ENCODE measurements around the gene RUFY4. TPM values are rescaled to one million over a fixed set of nuclear protein-coding genes. Genes with fewer than 3 reads are reported as not detected.

Gene RUFY4
- total RNA-seq, 2 donors from 2014 or later, result not detected

- Histone ChIP-seq H3K9me3 (no peaks in the 10 kb centered on the region), H3K4me3 (no peak overlapping the region), H3K27me3 (no peaks in the 10 kb centered on the region), H3K4me1 (no peaks in the 10 kb centered on the region), H3K36me3 (replicated peaks in 1 of 2; ENCODE audit: insufficient read depth in 1 of 2, low read depth in 2 of 2) (no peaks in the 10 kb centered on the region), H3K27ac (no peak overlapping the region)
- no peak for TF ChIP-seq CTCF (IDR thresholded peaks at IDR 0.05)
- no peak for TF ChIP-seq POLR2A (IDR thresholded peaks at IDR 0.05)
- intact Hi-C loops (cut with DNase I), result no loop called here
- ATAC-seq (no peak), DNase-seq (no peak)
- WGBS, 2 donors, result 86 to 87% methylated on average over 7 of the region's 7 CpGs
These were observed 12.6 kb downstream of the RUFY4 start for GRCh38 chr2:218081695-218082094.

- no peak for TF ChIP-seq POLR2A (IDR thresholded peaks at IDR 0.05)
- TF ChIP-seq CTCF (IDR thresholded peaks at IDR 0.05), result no peak
- Histone ChIP-seq H3K4me1 (no peaks in the 10 kb centered on the region), H3K9me3 (no peaks in the 10 kb centered on the region), H3K4me3 (no peak overlapping the region), H3K27me3 (no peaks in the 10 kb centered on the region), H3K27ac (no peak overlapping the region), H3K36me3 (replicated peaks in 1 of 2; ENCODE audit: insufficient read depth in 1 of 2, low read depth in 2 of 2) (no peaks in the 10 kb centered on the region)
- WGBS, 2 donors, result 68 to 71% methylated on average over 14 of the region's 14 CpGs
- ATAC-seq (no peak), DNase-seq (no peak)
- intact Hi-C loops (cut with DNase I), result no loop called here
These were observed 13.7 kb downstream of the RUFY4 start for GRCh38 chr2:218082586-218083351.

- Histone ChIP-seq H3K27ac (no peak overlapping the region), H3K27me3 (no peaks in the 10 kb centered on the region), H3K4me1 (no peaks in the 10 kb centered on the region), H3K9me3 (no peaks in the 10 kb centered on the region), H3K36me3 (replicated peaks in 1 of 2; ENCODE audit: insufficient read depth in 1 of 2, low read depth in 2 of 2) (no peaks in the 10 kb centered on the region), H3K4me3 (no peak overlapping the region)
- intact Hi-C loops (cut with DNase I), result no loop called here
- TF ChIP-seq POLR2A (IDR thresholded peaks at IDR 0.05) (no peak), CTCF (IDR thresholded peaks at IDR 0.05) (no peak)
- ATAC-seq (no peak), DNase-seq (no peak)
- WGBS, 2 donors, result 73 to 91% methylated on average over 3 of the region's 3 CpGs
These were observed 14.3 kb downstream of the RUFY4 start for GRCh38 chr2:218083352-218083676.

GRCh38 chr2:218086478-218086877 lies 17.4 kb downstream of the RUFY4 start:
- Histone ChIP-seq H3K4me1 (no peaks in the 10 kb centered on the region), H3K36me3 (replicated peaks in 1 of 2; ENCODE audit: insufficient read depth in 1 of 2, low read depth in 2 of 2) (no peaks in the 10 kb centered on the region), H3K4me3 (no peak overlapping the region), H3K27me3 (no peaks in the 10 kb centered on the region), H3K27ac (no peak overlapping the region), H3K9me3 (no peaks in the 10 kb centered on the region)
- TF ChIP-seq POLR2A (IDR thresholded peaks at IDR 0.05), result no peak
- no peak for TF ChIP-seq CTCF (IDR thresholded peaks at IDR 0.05)
- intact Hi-C loops (cut with DNase I), result no loop called here
- DNase-seq, result no peak
- ATAC-seq, result no peak

GRCh38 chr2:218089259-218089658 lies 20.2 kb downstream of the RUFY4 start:
- H3K27ac ChIP-seq, result no peak overlapping the region
- intact Hi-C loops (cut with DNase I), result no loop called here
- ATAC-seq (no peak), DNase-seq (no peak)
- no peaks in the 10 kb centered on the region for H3K4me1 ChIP-seq
- H3K9me3 ChIP-seq, result no peaks in the 10 kb centered on the region
- no peaks in the 10 kb centered on the region for H3K27me3 ChIP-seq
- H3K4me3 ChIP-seq, result no peak overlapping the region
- 67 to 80% methylated on average over 8 of the region's 8 CpGs for WGBS, 2 donors
- TF ChIP-seq POLR2A (IDR thresholded peaks at IDR 0.05), result no peak
- TF ChIP-seq CTCF (IDR thresholded peaks at IDR 0.05), result no peak
- no peaks in the 10 kb centered on the region for H3K36me3 ChIP-seq (replicated peaks in 1 of 2; ENCODE audit: insufficient read depth in 1 of 2, low read depth in 2 of 2)

All from body of pancreas (tissue), 4 donors.